GM18951 (cell line): ENCODE measurements around the gene CCDC177.

Experiments used
- POLR2A ChIP-seq: IDR thresholded peaks from 4 replicates; pipeline ENCODE4 v1.6.1; 2011; ENCODE audit warnings: mild to moderate bottlenecking; ENCODE audit not compliant: insufficient read length, insufficient read depth; ENCODE audit errors: extremely low read depth
- in situ Hi-C: fragments of 300-500 bp; cut with MboI; formaldehyde crosslinking; loops from one replicate; pipeline ENCODE4 v1.12.0; 2022; ENCODE audit warnings: low sequenced_read_pairs, mixed read lengths, inconsistent platforms; ENCODE audit not compliant: unreplicated experiment

The CCDC177 gene

DNA sequence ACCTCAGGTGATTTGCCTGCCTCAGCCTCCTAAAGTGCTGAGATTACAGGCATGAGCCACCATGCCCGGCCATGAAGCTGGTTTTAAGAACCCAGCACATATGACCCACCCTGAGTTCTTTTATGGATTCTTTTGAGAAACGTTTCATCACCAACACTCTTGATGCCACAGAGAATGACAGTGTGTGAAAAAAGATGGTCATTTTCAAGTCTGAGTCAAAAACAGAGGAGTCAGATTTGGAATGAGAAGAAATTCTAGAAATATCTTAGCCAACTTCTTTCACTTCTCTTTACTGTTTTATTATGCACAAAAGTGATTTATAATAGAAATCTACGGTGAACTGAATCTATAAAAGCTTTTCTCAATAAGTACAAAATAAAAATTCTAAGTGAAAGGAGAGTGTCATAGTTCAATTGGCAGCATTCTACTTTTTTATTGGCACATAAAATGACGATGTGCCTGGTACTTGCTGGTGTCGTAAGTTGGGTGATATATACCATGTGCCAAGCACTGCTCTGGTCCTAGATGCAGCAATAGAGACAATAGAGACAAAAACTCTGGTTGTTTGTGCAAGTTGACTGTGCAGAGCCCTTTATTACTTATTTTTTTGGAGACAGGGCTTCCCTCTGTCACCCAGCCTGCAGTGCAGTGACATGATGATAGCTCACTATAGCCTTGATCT lies 33.9 kb downstream of the CCDC177 start:
- no peak for TF ChIP-seq POLR2A
- in situ Hi-C loops: no loop called here

- in situ Hi-C loops: no loop called here
These were observed 34.9 kb downstream of the CCDC177 start for GRCh38 chr14:69539631-69540410.

GRCh38 chr14:69538766-69539165 lies 35.9 kb downstream of the CCDC177 start:
- TF ChIP-seq POLR2A: no peak
- in situ Hi-C loops: no loop called here

More at GRCh38 chr14:69539631-69540410, 34.9 kb downstream of the CCDC177 start:
- TF ChIP-seq POLR2A: no peak

DNA sequence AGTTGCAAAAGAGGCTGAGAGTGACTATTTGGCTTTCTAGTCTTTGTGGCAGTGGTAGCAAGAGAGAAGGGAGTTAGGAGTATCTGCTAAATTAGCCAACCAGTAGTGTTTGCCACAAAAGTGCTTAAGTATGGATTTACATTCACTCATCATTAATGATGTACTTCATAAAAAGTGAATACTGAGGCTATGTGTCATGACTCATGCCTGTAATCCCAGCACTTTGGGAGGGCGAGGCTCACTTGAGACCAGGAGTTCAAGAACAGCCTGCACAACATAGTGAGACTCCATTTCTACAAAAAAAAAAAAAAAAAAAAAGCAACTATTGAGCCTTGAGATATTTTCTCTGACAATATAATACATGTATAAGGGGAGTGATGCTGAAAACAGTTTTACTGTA lies 36.8 kb downstream of the CCDC177 start:
- TF ChIP-seq POLR2A: no peak
- in situ Hi-C loops: no loop called here

DNA sequence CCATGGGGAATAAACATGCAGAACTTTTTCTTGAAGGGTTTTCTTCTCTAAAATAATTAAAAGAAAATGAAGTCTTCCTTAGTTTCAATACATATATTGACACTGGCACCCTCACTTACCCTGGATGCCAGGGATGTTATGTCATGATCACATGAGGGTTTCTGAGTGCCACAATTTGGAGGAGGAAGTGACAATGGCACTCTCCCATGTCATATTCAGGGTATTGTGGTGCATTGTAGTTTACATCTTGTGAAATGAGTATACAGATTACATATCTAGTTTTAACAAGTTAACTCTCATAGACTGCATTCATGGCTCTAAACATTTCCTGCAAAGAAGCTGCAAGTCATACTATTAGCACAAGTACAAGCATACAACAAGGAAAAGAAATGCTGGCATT lies 37.7 kb downstream of the CCDC177 start:
- TF ChIP-seq POLR2A: no peak
- in situ Hi-C loops: no loop called here

DNA sequence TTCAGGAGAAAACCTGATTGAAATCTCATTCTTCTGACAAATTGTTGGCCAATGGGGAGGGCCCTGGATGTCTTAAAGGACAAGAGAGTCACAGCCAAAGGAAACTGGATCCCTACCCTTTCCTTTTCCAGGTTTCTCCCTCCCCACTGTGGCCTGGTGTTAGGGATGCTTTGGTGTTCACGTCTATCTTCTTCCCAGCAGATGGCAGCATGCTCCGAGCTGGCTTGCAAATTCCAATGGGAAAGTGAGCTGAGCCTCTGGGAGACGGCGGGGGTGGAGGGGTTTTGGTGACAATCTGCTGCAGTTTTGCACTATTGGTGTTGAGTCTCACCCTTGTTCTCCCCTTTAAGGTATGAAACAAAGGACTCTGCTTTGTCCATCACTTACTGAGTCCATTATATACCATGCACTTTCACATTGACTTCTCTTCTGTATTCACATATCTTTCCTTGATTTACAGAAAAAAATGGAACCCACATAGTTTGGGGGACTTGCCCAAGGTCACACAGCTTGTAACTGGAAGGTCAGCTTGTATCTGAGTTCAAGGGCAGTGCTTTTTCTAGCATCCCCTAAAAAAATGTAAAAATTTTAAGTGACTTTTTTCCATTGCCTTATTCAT lies 39.3 kb downstream of the CCDC177 start:
- TF ChIP-seq POLR2A: no peak
- in situ Hi-C loops: no loop called here

- in situ Hi-C loops: no loop called here
- TF ChIP-seq POLR2A: no peak
These were observed 41.9 kb downstream of the CCDC177 start for GRCh38 chr14:69532561-69533340.

- no peak for TF ChIP-seq POLR2A
- in situ Hi-C loops: no loop called here
These were observed 43.5 kb downstream of the CCDC177 start for GRCh38 chr14:69531135-69531534.

GRCh38 chr14:69530095-69530494 lies 44.6 kb downstream of the CCDC177 start:
- in situ Hi-C loops: no loop called here
- TF ChIP-seq POLR2A: no peak

DNA sequence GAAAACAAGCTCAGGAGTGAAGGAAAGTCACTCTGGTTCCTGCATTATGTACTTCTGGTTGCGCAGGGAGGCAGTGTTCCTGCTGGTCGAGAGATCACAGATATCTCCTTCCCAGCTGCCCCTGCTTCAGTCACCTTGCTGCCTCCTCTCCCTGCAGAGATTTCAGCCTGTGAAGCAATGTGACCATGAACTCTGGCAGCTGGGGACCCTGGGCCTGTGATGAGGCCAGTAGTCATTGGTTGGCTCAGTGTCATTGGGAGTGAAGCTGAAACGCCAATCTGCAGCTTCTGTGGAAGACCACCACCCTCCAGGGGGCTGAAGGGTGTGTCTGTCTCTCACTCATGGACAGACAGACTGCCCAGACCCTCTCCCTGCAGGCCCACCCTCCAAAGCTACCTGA lies 45.1 kb downstream of the CCDC177 start:
- in situ Hi-C loops: no loop called here

GRCh38 chr14:69528930-69529329 lies 45.7 kb downstream of the CCDC177 start:
- in situ Hi-C loops: no loop called here
- TF ChIP-seq POLR2A: no peak

More for the DNA sequence above, 45.1 kb downstream of the CCDC177 start:
- TF ChIP-seq POLR2A: no peak

- TF ChIP-seq POLR2A: no peak
- in situ Hi-C loops: no loop called here
These were observed 46.5 kb downstream of the CCDC177 start for GRCh38 chr14:69528143-69528542.

DNA sequence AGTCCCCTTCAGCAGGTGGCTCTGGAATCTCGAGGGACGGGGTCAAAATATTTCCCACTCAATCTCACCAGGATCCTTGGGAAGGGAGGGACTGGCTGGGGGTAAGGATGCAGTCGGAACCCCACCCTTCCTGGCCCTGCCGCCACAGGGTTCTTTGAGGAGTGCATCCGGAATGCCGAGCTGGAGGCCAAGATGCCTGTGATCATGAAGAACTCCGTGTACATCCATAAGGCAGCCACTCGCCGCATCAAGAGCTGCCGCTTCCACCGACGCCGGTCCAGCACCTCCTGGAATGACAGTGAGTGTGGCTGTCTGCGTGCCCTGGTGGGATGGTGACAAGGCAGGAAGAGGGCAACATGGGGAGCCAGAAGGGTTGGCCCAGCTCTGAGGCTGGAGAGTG lies 47.0 kb downstream of the CCDC177 start:
- in situ Hi-C loops: no loop called here
- no peak for TF ChIP-seq POLR2A
